ENCODE measurements around the gene USE1. TPM values are rescaled to one million over a fixed set of nuclear protein-coding genes. Genes with fewer than 3 reads are reported as not detected.

USE1 gene
- total RNA-seq, 1 donor from 2014 or later = 31.3 TPM

GRCh38 chr19:17264641-17264979, 49.5 kb downstream of the USE1 start, which contains the start of gene USHBP1:
USHBP1 (minus strand) TSS chr19:17264745; CDS start chr19:17264299, 446 bp downstream.
- no peaks in the 10 kb centered on the region for H3K9me3 Mint-ChIP-seq
- H3K27ac Mint-ChIP-seq = no peak within 1 kb of the TSS
- intact Hi-C loops (cut with micrococcal nuclease) = no loop called here
- peaks cover 16% of the 10 kb centered on the region for H3K4me1 Mint-ChIP-seq
- DNase-seq = peak; percentile 71
- H3K27me3 Mint-ChIP-seq = peaks cover 2% of the 10 kb centered on the region
- H3K36me3 Mint-ChIP-seq (ENCODE audit: low read depth) = peaks cover 6% of the 10 kb centered on the region
- H3K4me3 Mint-ChIP-seq = no peak within 1 kb of the TSS

- intact Hi-C loops (cut with micrococcal nuclease) = loop anchor here (2.0 kb wide), 1 partner anchor 51 kb away; the partner anchor contains the start of gene USE1
- H3K27me3 Mint-ChIP-seq = no peaks in the 10 kb centered on the region
- H3K4me3 Mint-ChIP-seq = no peak overlapping the region
- peaks cover 14% of the 10 kb centered on the region for H3K4me1 Mint-ChIP-seq
- peaks cover 9% of the 10 kb centered on the region for H3K36me3 Mint-ChIP-seq (ENCODE audit: low read depth)
- H3K9me3 Mint-ChIP-seq = no peaks in the 10 kb centered on the region
- H3K27ac Mint-ChIP-seq = no peak overlapping the region
- DNase-seq = no peak
These were observed 50.9 kb downstream of the USE1 start for GRCh38 chr19:17266026-17266425.

GRCh38 chr19:17266589-17266974, 51.4 kb downstream of the USE1 start:
- peak overlapping the region; percentile 79 for H3K27ac Mint-ChIP-seq
- intact Hi-C loops (cut with micrococcal nuclease) = loop anchor here (2.0 kb wide), 1 partner anchor 52 kb away; the partner anchor contains the start of gene USE1
- no peak for DNase-seq
- peak overlapping the region; percentile 95 for H3K4me3 Mint-ChIP-seq
- no peaks in the 10 kb centered on the region for H3K27me3 Mint-ChIP-seq
- H3K4me1 Mint-ChIP-seq = peaks cover 14% of the 10 kb centered on the region
- H3K36me3 Mint-ChIP-seq (ENCODE audit: low read depth) = peaks cover 13% of the 10 kb centered on the region
- H3K9me3 Mint-ChIP-seq = no peaks in the 10 kb centered on the region

DNA sequence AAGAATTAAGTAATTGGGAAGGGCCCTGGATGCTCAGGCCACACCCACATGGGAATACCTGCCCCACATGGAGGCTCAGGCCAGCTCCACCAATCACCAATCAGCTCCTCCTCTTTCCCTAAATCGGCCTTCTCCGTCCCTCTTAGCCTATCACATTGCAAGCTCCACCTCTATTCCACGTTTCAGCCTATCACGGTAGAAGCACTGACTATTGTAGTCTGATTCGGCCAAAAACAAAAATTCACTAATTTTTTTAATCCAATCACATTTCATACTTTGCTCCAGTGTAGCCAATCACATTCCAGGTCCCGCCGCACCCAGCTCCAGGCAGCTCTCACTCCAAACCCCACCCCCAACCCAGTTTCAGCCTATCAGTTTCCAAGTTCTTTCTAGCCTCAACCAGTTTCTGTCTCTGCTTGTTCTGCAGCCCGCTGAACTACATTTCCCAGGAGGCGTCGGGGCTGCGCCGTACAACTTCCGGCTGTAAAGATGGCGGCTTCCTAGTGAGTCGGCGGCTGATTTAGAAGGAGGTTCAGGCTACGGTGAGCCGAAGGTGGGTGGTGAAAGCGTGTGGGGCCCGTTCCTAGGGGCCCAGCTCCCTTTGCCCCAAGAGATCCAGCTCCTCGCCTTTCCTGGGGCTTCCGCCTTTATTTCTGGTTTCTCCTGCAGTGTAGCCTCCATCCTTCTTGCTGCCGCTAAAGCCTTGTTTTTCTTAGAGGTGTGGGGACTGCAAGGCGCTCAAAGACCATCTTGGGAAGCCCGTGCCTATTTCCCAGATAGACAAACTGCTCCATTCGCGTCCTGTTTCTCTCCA, 52.0 kb downstream of the USE1 start, which contains the start of gene BABAM1:
TSS of gene BABAM1 (plus strand) at position 469 of the 814 bp plus-strand sequence. CDS start 1,364 bp downstream, outside the sequence.
- intact Hi-C loops (cut with micrococcal nuclease) = loop anchor here (1.0 to 2.0 kb wide), 4 partner anchors 38 to 244 kb away; partner anchors contain the start of genes DDA1, MRPL34, PGLS and USE1
- peaks cover 14% of the 10 kb centered on the region for H3K4me1 Mint-ChIP-seq
- DNase-seq = peak; percentile 98
- peaks cover 15% of the 10 kb centered on the region for H3K36me3 Mint-ChIP-seq (ENCODE audit: low read depth)
- H3K27ac Mint-ChIP-seq = peak within 1 kb of the TSS; percentile 79
- no peaks in the 10 kb centered on the region for H3K27me3 Mint-ChIP-seq
- peak within 1 kb of the TSS; percentile 95 for H3K4me3 Mint-ChIP-seq
- H3K9me3 Mint-ChIP-seq = no peaks in the 10 kb centered on the region

DNA sequence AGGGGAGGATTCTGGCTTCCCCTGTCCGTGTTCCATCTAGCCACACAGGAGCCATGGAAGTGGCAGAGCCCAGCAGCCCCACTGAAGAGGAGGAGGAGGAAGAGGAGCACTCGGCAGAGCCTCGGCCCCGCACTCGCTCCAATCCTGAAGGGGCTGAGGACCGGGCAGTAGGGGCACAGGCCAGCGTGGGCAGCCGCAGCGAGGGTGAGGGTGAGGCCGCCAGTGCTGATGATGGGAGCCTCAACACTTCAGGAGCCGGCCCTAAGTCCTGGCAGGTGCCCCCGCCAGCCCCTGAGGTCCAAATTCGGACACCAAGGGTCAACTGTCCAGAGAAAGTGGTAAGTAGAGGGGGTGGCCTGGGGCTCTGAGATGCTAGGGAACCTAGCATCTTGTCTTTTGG, 53.6 kb downstream of the USE1 start:
- H3K27ac Mint-ChIP-seq = no peak overlapping the region
- peak overlapping the region; percentile 95 for H3K4me3 Mint-ChIP-seq
- H3K9me3 Mint-ChIP-seq = no peaks in the 10 kb centered on the region
- H3K36me3 Mint-ChIP-seq (ENCODE audit: low read depth) = peaks cover 19% of the 10 kb centered on the region
- DNase-seq = no peak
- H3K4me1 Mint-ChIP-seq = peaks cover 14% of the 10 kb centered on the region
- intact Hi-C loops (cut with micrococcal nuclease) = no loop called here
- H3K27me3 Mint-ChIP-seq = no peaks in the 10 kb centered on the region

Other genes with a start within 250 kb of the USE1 start
- 0.28 and 0.33 TPM in 2 replicates for gene CPAMD8, start 188.5 kb upstream of the USE1 start, total RNA-seq
- 32.5 and 35.0 TPM in 2 replicates for gene HAUS8, start 139.9 kb upstream of the USE1 start, total RNA-seq
- 120 TPM in 2 replicates for gene MYO9B, start 139.6 kb upstream of the USE1 start, total RNA-seq
- 17.8 and 23.0 TPM in 2 replicates for gene OCEL1, start 10.9 kb downstream of the USE1 start, total RNA-seq
- gene NR2F6, start 30.6 kb downstream of the USE1 start, total RNA-seq = 15.0 and 16.5 TPM in 2 replicates
- gene USHBP1, start 49.4 kb downstream of the USE1 start, total RNA-seq = 0.30 and 0.38 TPM in 2 replicates
- gene BABAM1, start 52.1 kb downstream of the USE1 start, total RNA-seq = 127 TPM in 2 replicates
- gene ANKLE1, start 66.5 kb downstream of the USE1 start, total RNA-seq = 17.3 and 17.9 TPM in 2 replicates
- 5.6 and 6.5 TPM in 2 replicates for gene ABHD8, start 88.1 kb downstream of the USE1 start, total RNA-seq
- gene MRPL34, start 90.5 kb downstream of the USE1 start, total RNA-seq = 101 and 103 TPM in 2 replicates
- gene DDA1, start 94.2 kb downstream of the USE1 start, total RNA-seq = 37.9 and 38.2 TPM in 2 replicates
- 6.6 and 7.1 TPM in 2 replicates for gene ANO8, start 119.5 kb downstream of the USE1 start, total RNA-seq
- 69.9 and 70.3 TPM in 2 replicates for gene GTPBP3, start 122.2 kb downstream of the USE1 start, total RNA-seq
- not detected in 2 replicates for gene PLVAP, start 162.0 kb downstream of the USE1 start, total RNA-seq
- 2.6 and 3.1 TPM in 2 replicates for gene CCDC194, start 178.8 kb downstream of the USE1 start, total RNA-seq
- 151 and 153 TPM in 2 replicates for gene BST2, start 190.3 kb downstream of the USE1 start, total RNA-seq
- gene MVB12A, start 204.7 kb downstream of the USE1 start, total RNA-seq = 40.3 and 45.8 TPM in 2 replicates
- not detected in 2 replicates for gene TMEM221, start 233.3 kb downstream of the USE1 start, total RNA-seq
- not detected in 2 replicates for gene NXNL1, start 245.6 kb downstream of the USE1 start, total RNA-seq

Data from activated CD4-positive, alpha-beta T cell treated with anti-CD3 and anti-CD28 coated beads, Interleukin-2, amount 10 ng/mL, durations not matched to agents 24 days and 14 days (primary cell).